ENCODE data around the gene HTT-AS. TPM values are rescaled to one million over a fixed set of nuclear protein-coding genes. Genes with fewer than 3 reads are reported as not detected.
"Not testable (repeated sequence)": the region's sequence is repeated elsewhere in the genome, so short reads cannot be mapped to it uniquely, and the experiment has no call there.

Gene HTT-AS
- total RNA-seq, 1 donor from 2014 or later = not detected

DNA sequence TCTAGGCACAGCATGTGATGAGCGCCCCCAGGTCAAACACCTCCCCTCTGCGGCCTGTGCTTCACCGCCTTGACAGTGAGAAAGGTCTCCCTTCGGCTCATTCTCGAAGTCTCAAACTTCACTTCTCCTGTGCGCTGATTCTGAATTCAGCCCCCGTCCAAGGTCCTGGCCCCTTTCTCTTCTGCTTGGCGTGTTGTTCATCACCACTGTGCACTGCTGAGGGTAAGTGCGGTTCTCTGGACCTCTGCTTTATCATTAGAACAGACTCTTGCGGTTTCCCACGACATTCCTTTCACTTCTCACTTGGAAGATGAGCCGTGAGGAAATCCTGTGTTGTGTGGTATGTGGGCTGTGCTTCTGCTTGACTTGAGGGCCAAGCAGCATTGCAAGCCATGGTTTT is 11.9 kb downstream of the HTT-AS start:
- DNase-seq (ENCODE audit: low read depth) (no peak), FAIRE-seq (no peak)
- Histone ChIP-seq H3K36me3 (ENCODE audit: control insufficient read depth, insufficient read depth, low read length) (no peaks in the 10 kb centered on the region), H3K27me3 (ENCODE audit: control insufficient read depth, insufficient read depth, low read length) (peaks cover 2% of the 10 kb centered on the region), H3K4me3 (ENCODE audit: low read depth, low read length) (no peak overlapping the region)
- TF ChIP-seq, protein P1, sequence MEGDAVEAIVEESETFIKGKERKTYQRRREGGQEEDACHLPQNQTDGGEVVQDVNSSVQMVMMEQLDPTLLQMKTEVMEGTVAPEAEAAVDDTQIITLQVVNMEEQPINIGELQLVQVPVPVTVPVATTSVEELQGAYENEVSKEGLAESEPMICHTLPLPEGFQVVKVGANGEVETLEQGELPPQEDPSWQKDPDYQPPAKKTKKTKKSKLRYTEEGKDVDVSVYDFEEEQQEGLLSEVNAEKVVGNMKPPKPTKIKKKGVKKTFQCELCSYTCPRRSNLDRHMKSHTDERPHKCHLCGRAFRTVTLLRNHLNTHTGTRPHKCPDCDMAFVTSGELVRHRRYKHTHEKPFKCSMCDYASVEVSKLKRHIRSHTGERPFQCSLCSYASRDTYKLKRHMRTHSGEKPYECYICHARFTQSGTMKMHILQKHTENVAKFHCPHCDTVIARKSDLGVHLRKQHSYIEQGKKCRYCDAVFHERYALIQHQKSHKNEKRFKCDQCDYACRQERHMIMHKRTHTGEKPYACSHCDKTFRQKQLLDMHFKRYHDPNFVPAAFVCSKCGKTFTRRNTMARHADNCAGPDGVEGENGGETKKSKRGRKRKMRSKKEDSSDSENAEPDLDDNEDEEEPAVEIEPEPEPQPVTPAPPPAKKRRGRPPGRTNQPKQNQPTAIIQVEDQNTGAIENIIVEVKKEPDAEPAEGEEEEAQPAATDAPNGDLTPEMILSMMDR (IDR thresholded peaks at IDR 0.05; ENCODE audit: insufficient read depth, low read length, severe bottlenecking) = no peak

DNA sequence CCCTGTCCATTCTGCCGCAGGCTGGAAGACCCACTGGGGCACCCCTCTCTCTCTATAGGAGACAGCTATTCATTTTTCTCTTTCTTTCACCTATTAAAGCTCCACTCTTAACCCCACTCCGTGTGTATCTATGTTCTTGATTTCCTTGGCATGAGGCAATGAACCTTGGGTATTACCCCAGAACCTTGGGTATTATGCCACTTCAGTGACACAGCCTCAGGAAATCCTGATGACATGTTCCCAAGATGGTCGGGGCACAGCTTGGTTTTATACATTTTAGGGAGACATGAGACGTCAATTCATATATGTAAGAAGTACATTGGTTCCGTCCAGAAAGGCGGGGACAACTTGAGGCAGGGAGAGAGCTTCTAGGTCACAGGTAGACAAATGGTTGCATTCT is 13.4 kb downstream of the HTT-AS start:
- Histone ChIP-seq H3K4me3 (ENCODE audit: low read depth, low read length) (no peak overlapping the region), H3K36me3 (ENCODE audit: control insufficient read depth, insufficient read depth, low read length) (no peaks in the 10 kb centered on the region), H3K27me3 (ENCODE audit: control insufficient read depth, insufficient read depth, low read length) (no peaks in the 10 kb centered on the region)
- no peak for FAIRE-seq
- TF ChIP-seq, protein P1 (IDR thresholded peaks at IDR 0.05; ENCODE audit: insufficient read depth, low read length, severe bottlenecking) = no peak
- no peak for DNase-seq (ENCODE audit: low read depth)

DNA sequence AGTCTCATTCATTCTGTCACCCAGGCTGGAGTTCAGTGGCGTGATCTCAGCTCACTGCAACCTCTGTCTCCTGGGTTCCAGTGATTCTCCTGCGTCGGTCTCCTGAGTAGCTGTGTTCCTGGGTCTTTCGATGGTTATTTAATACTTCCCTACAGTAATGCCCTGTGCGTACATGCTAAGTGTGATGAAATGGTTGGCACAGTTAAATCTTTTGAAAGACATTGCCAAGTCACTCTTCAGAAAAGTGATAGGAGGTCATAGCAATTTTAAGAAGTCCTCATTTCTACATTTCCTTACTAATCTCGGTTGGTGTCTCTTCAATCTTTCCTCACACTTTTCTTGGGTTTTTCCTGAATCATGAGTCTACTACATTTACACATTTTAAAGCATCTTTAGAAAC is 14.4 kb downstream of the HTT-AS start:
- Histone ChIP-seq H3K27me3 (ENCODE audit: control insufficient read depth, insufficient read depth, low read length) (no peaks in the 10 kb centered on the region), H3K4me3 (ENCODE audit: low read depth, low read length) (no peak overlapping the region), H3K36me3 (ENCODE audit: control insufficient read depth, insufficient read depth, low read length) (no peaks in the 10 kb centered on the region)
- FAIRE-seq (no peak), DNase-seq (ENCODE audit: low read depth) (no peak)
- TF ChIP-seq, protein P1 (IDR thresholded peaks at IDR 0.05; ENCODE audit: insufficient read depth, low read length, severe bottlenecking) = no peak

DNA sequence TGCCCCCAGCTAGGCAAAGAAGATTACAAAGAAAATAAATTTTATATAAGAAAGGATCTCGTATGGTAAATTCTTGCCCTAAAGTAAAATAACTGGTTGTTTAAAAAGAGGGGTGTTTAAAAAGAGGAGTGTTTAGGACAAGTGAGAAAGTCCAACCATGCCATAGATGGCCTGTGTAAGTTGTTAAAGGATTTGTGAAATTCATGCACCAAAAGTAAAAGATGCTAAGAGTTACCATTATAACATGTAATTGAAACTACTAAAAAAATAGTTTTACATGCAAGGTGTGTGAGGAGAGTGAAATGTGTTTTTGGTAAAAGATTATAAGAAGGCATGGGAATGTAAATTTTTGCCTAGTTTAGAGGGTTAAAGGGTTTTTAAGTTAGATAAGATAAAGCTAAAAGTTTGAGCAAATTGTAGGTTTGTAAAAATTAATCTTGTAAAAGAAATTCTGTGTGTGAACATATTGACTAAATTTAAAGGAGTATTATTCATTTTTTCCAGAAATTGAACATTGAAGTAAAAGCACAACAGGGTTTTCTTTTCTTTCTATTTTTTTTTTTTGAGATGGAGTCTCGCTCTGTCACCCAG is 20.1 kb downstream of the HTT-AS start:
- TF ChIP-seq, protein P1 (IDR thresholded peaks at IDR 0.05; ENCODE audit: insufficient read depth, low read length, severe bottlenecking) = no peak
- FAIRE-seq (no peak), DNase-seq (ENCODE audit: low read depth) (no peak)
- H3K4me3 ChIP-seq (ENCODE audit: low read depth, low read length) = no peak overlapping the region
- no peaks in the 10 kb centered on the region for H3K36me3 ChIP-seq (ENCODE audit: control insufficient read depth, insufficient read depth, low read length)
- peaks cover 2% of the 10 kb centered on the region for H3K27me3 ChIP-seq (ENCODE audit: control insufficient read depth, insufficient read depth, low read length)

DNA sequence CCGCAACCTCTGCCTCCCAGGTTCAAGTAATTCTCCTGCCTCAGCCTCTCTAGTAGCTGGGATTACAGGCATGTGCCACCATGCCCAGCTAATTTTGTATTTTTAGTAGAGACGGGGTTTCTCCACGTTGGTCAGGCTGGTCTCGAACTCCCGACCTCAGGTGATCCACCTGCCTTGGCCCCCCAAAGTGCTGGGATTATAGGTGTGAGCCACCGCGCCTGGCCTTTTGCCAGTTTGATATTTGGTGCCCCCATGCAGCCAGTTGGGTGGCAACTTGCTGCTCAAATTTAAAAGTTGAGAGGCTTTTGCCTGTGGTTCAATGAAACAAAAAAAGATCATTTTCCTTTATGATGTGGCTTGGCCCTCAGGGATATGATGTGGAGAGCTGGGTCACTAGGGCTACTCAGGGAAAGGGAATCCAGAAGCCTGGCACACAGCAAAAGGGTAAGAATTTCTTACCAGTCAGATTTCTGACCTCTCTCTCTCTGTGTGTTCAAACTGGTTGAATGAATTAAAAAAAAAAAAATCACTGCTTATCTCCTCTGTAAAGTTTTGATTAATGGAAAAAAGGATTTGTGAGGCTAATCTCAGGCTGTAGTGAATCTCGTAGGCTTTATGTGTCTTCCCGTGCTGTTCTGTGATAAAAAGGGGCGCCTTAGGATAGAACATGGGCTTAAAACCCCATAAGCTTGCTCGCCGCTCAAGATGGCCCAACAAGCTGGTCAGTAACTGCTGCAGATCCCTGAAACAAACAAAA is 23.0 kb downstream of the HTT-AS start:
- FAIRE-seq; DNase-seq (ENCODE audit: low read depth); H3K36me3 ChIP-seq (ENCODE audit: control insufficient read depth, insufficient read depth, low read length); H3K27me3 ChIP-seq (ENCODE audit: control insufficient read depth, insufficient read depth, low read length); H3K4me3 ChIP-seq (ENCODE audit: low read depth, low read length): not testable (repeated sequence)

DNA sequence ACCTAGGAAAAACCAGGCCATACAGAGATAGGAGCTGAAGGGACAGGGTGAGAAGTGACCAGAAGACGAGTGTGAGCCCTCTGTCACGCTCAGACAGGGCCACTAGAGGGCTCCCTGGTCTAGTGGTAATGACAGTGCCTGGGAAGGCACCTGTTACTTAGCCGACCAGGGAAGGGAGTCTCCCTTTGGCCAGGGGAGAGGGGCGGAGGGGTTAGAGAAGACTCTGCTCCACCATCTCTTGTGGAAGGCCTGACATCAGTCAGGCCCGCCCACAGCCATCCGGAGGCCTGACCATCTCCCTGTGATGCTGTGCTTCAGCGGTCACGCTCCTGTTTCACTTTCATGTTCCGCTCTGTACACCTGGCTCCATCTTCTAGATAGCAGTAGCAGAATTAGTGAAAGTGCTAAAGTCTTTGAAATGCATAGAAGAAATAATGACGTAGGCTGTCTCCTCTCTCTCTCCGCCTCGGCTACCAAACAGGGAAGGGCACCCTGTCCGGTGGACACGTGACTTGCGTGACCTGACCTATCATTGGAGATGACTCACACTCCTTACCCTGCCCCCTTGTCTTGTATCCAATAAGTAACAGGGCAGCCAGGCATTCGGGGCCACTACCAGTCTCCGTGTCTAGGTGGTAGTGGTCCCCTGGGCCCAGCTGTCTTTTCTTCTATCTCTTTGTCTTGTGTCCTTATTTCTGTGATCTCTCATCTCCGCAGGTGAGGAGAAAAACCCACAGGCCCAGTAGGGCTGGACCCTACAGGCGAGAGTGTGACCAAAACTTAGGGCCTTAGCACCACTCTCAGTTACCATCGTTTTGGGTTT is 26.7 kb downstream of the HTT-AS start:
- Histone ChIP-seq H3K4me3 (ENCODE audit: low read depth, low read length) (no peak overlapping the region), H3K27me3 (ENCODE audit: control insufficient read depth, insufficient read depth, low read length) (peaks cover 2% of the 10 kb centered on the region), H3K36me3 (ENCODE audit: control insufficient read depth, insufficient read depth, low read length) (no peaks in the 10 kb centered on the region)
- TF ChIP-seq, protein P1 (IDR thresholded peaks at IDR 0.05; ENCODE audit: insufficient read depth, low read length, severe bottlenecking) = peak; percentile 83
- DNase-seq (ENCODE audit: low read depth) (peak; percentile 42), FAIRE-seq (no peak)
